HG03558 (cell line): Measurements from ENCODE around the gene HAX1.

ENCODE experiments used
- ATAC-seq: cut with Tn5 transposase; IDR thresholded peaks from one replicate; pipeline ENCODE4 v1.9.1; 2021; ENCODE audit warnings: moderate number of reproducible peaks; ENCODE audit not compliant: unreplicated experiment; ENCODE audit errors: extremely low read depth

HAX1 gene

DNA sequence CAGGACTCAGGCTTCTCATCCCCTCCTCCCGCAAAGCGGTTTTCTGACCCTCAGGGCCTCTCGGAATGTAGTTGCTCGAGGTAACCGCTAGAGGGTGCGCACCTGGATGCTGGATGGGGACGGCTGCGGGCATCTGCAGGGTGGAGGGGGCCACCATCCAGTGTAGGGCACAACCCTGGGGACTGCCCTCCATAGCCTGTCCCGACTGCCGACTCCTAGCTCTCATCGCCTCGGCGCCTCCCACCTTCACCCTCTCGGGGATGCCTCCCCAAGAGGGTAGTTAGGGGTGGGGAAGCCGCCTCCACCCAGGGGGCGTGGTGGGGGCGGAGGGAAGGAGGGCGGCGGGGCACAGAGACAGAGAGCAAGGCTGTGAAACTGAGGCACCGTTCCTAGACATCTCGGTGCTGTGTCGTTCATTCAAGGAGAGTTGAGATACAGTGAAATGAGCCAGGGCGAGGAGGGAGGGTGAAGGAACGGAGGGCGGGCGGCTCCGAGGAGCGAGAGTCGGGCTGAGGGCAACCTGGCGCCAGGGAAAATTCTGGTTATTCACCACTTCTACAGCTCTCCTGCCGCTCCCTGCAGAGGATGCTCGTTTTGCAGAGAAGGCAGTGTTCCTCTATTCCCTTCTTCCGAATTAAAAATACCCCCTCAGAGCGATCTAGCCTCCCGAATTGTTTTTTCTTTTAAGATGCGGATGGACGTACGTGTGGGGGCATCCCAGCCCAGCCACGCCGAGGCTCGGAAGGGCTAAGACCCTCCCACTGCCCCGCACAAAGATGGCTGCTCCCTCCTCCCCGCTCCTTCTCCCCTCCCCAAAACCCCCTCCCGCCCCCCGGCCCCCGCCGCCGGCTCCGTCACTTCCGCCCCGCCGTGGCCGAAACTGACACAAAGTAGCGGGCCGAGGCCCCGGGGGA is 52.5 kb downstream of the HAX1 start, which contains the start of gene ATP8B2:
Gene ATP8B2 (plus strand): TSS at position 857 of the 914 bp plus-strand sequence. CDS start 2,617 bp downstream, outside the sequence.
- no peak for ATAC-seq
